Right lobe of liver (tissue), 6 donors: ENCODE results near the gene PDE4B. TPM values are rescaled to one million over a fixed set of nuclear protein-coding genes. Genes with fewer than 3 reads are reported as not detected.

ENCODE experiments used
- ATAC-seq, 4 donors: fragments of 200-7000 bp; cut with Tn5 transposase; one replicate each; pipeline ENCODE4 v1.9.1; 2020; ENCODE audit warnings: mild to moderate bottlenecking in 4 of 4, moderate library complexity in 4 of 4
- DNase-seq, 3 donors: peaks; one replicate each; pipeline ENCODE4 v3.0.0-alpha.2; 2020
- H3K27ac ChIP-seq, 3 donors: fragments of 200-600 bp; one replicate each; pipeline ENCODE4 v1.8.0; 2022
- H3K27me3 ChIP-seq, 2 donors: fragments of 200-600 bp; one replicate each; pipeline ENCODE4 v1.8.0; 2022
- H3K36me3 ChIP-seq, 4 donors: fragments of 200-600 bp; sonication (generic) in 1 of 4; one replicate each; pipeline versions ENCODE4 v1.5.1 to v1.8.0; 2017 to 2022; ENCODE audit warnings: control low read depth in 1 of 4
- H3K4me1 ChIP-seq, 4 donors: fragments of 200-600 bp; sonication (generic) in 1 of 4; one replicate each; pipeline versions ENCODE4 v1.5.1 to v1.8.0; 2017 to 2022; ENCODE audit warnings: control low read depth in 1 of 4
- H3K4me3 ChIP-seq, 3 donors: fragments of 200-600 bp; one replicate each; pipeline ENCODE4 v1.8.0; 2022
- H3K9me3 ChIP-seq, 4 donors: fragments of 200-600 bp; sonication (generic) in 1 of 4; one replicate each; pipeline versions ENCODE4 v1.5.1 to v1.8.0; 2017 to 2022; ENCODE audit warnings: control low read depth in 1 of 4
- POLR2A ChIP-seq: fragments of 450-650 bp; IDR thresholded peaks from one replicate; pipeline ENCODE4 v1.6.1; 2017; ENCODE audit warnings: antibody characterized with exemption, mild to moderate bottlenecking
- whole genome bisulfite sequencing: methylation state at CpG from one replicate; pipeline ENCODE4 v1.1.6; 2018; ENCODE audit warnings: low coverage, low lambda C conversion rate; ENCODE audit not compliant: insufficient coverage; ENCODE audit errors: missing lambda C conversion rate; 5-methylcytosine and 5-hydroxymethylcytosine counted together
- intact Hi-C, 2 donors: fragments of 100-400 bp; cut with DNase I; formaldehyde crosslinking; loops; one replicate each; pipeline versions ENCODE4 v1.11.2 to v1.14.1; 2022
- total RNA-seq, 6 experiments: library from RNA; depleted of rRNA in 2 of 6; stranded (reverse); fragments of >200 nt in 2 of 6; fragmentation: NEBNext Ultra II Directional in 3 of 6; extraction: Animal tissue kit (Norgen Biotek cat#: 25700) in 3 of 6; gene quantifications; one replicate each; pipeline versions ENCODE4 v1.1.0 to v1.2.4, GENCODE V29; 2016 to 2023
- TF ChIP-seq, protein P1 (sequence below), 4 donors: fragments of 200-600 bp in 3 of 4; fragments of 450-650 bp in 1 of 4; IDR thresholded peaks; one replicate each; pipeline versions ENCODE4 v1.5.1 to v1.8.0; 2016 to 2022; ENCODE audit warnings: antibody characterized with exemption in 4 of 4, mild to moderate bottlenecking in 2 of 4
- donor health status: DM: no; HTN: yes; CAD: no.
- donor health status: DM: no; HTN: no; CAD: no.
- donor health status: DM: no; HTN: no; CAD: no.
- donor health status: DM: no; HTN: yes; CAD: no.
- donor health status: DM: no; HTN: yes; CAD: no.

Gene PDE4B
- total RNA-seq, 6 experiments from 2014 or later, result 1.4 to 6.4 (median 2.4) TPM

DNA sequence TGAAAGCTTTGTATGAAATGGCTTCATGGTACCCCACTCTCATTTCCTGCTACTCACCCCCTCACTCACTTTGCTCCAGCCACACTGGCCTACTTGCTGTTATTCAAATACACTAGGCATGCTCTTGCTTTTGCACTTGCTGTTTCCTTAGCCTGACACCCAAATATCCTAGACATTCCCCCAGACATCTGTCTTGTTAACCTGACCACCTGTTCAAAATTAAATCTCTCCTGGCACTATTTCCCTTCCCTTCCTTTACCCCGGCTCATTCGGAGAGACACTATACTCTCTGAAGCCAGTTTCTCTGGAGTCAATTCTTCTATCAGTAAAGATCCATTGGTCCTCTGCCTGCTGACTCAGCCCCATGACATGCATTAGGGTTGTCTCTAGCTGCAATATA, 435.3 kb downstream of the PDE4B start:
- H3K27ac ChIP-seq, result no peak overlapping the region
- intact Hi-C loops, result no loop called here
- DNase-seq, result no peak
- WGBS, result 95% methylated on average over 2 of the region's 2 CpGs
- no peaks in the 10 kb centered on the region for H3K4me1 ChIP-seq
- no peaks in the 10 kb centered on the region for H3K27me3 ChIP-seq
- no peak for ATAC-seq
- no peaks in the 10 kb centered on the region for H3K36me3 ChIP-seq
- no peak overlapping the region for H3K4me3 ChIP-seq
- H3K9me3 ChIP-seq, result no peaks in the 10 kb centered on the region
- TF ChIP-seq, protein P1, sequence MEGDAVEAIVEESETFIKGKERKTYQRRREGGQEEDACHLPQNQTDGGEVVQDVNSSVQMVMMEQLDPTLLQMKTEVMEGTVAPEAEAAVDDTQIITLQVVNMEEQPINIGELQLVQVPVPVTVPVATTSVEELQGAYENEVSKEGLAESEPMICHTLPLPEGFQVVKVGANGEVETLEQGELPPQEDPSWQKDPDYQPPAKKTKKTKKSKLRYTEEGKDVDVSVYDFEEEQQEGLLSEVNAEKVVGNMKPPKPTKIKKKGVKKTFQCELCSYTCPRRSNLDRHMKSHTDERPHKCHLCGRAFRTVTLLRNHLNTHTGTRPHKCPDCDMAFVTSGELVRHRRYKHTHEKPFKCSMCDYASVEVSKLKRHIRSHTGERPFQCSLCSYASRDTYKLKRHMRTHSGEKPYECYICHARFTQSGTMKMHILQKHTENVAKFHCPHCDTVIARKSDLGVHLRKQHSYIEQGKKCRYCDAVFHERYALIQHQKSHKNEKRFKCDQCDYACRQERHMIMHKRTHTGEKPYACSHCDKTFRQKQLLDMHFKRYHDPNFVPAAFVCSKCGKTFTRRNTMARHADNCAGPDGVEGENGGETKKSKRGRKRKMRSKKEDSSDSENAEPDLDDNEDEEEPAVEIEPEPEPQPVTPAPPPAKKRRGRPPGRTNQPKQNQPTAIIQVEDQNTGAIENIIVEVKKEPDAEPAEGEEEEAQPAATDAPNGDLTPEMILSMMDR (IDR thresholded peaks at IDR 0.05), result no peak
- TF ChIP-seq POLR2A, result no peak

DNA sequence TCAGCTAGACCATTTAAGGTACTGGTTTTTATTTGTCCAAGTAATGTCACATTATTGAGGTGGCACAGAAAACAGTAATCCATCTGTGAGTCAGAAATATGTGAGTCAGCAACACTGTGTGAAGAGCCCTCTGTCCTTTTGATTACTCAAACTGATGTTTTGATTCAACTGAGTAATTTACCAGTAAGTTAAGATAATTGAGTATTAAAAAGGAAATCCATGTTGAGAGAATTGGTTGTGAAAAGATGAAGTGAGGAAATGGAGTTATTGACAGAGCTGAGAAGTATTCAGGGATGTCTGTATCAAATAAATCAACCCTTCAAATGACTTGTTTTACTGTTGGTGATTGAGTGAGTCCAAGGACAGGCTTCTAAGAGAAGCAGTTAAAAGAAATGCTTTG, 438.5 kb downstream of the PDE4B start:
- Histone ChIP-seq H3K4me3 (no peak overlapping the region), H3K27ac (no peak overlapping the region), H3K36me3 (no peaks in the 10 kb centered on the region), H3K27me3 (no peaks in the 10 kb centered on the region), H3K9me3 (no peaks in the 10 kb centered on the region), H3K4me1 (no peaks in the 10 kb centered on the region)
- DNase-seq, result no peak
- intact Hi-C loops, result no loop called here
- peak in 1 of 4 donors; percentile 83 for ATAC-seq
- TF ChIP-seq, protein P1 (IDR thresholded peaks at IDR 0.05), result no peak
- TF ChIP-seq POLR2A, result no peak

- Histone ChIP-seq H3K4me1 (no peaks in the 10 kb centered on the region), H3K27ac (no peak overlapping the region), H3K27me3 (no peaks in the 10 kb centered on the region), H3K9me3 (no peaks in the 10 kb centered on the region), H3K36me3 (no peaks in the 10 kb centered on the region), H3K4me3 (no peak overlapping the region)
- no peak for ATAC-seq
- no peak for DNase-seq
- intact Hi-C loops, result no loop called here
- 80% methylated on average over 5 of the region's 5 CpGs for WGBS
- no peak for TF ChIP-seq POLR2A
- TF ChIP-seq, protein P1 (IDR thresholded peaks at IDR 0.05), result no peak
Measured at GRCh38 chr1:66231681-66232463, 439.2 kb downstream of the PDE4B start.

GRCh38 chr1:66237042-66237441, 444.3 kb downstream of the PDE4B start:
- Histone ChIP-seq H3K9me3 (no peaks in the 10 kb centered on the region), H3K4me3 (no peak overlapping the region), H3K27me3 (no peaks in the 10 kb centered on the region), H3K36me3 (no peaks in the 10 kb centered on the region), H3K4me1 (no peaks in the 10 kb centered on the region), H3K27ac (no peak overlapping the region)
- DNase-seq, result no peak
- no peak for TF ChIP-seq POLR2A
- TF ChIP-seq, protein P1 (IDR thresholded peaks at IDR 0.05), result no peak
- intact Hi-C loops, result no loop called here
- ATAC-seq, result no peak
- 36% methylated on average over 2 of the region's 2 CpGs for WGBS
